GM18517 (cell line): Measurements from ENCODE around the gene FGG.
"Not testable (repeated sequence)": the region's sequence is repeated elsewhere in the genome, so short reads cannot be mapped to it uniquely, and the experiment has no call there.

ENCODE experiments used
- ATAC-seq: cut with Tn5 transposase; IDR thresholded peaks from one replicate; pipeline ENCODE4 v1.9.1; 2021; ENCODE audit warnings: mild to moderate bottlenecking, moderate library complexity; ENCODE audit not compliant: unreplicated experiment

FGG gene

DNA sequence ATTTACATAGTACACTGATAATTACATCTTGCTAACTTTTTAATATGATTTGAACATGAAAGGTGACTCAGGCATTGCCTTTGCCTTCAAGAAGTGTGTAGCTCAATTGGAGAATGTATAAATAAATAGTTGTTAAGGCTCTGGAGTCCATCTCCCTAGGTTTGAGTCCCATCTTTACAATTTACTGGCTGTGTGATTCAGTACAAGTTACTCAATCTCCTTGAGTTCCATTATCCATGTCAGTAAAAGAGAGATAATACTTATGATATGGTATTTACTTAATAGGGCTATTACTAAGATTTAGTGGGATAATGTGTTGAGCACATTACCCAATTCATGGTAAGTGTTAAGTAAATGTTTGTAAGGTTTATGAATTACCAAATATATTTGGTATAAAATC, 1.9 kb upstream of the FGG start:
- no peak for ATAC-seq

DNA sequence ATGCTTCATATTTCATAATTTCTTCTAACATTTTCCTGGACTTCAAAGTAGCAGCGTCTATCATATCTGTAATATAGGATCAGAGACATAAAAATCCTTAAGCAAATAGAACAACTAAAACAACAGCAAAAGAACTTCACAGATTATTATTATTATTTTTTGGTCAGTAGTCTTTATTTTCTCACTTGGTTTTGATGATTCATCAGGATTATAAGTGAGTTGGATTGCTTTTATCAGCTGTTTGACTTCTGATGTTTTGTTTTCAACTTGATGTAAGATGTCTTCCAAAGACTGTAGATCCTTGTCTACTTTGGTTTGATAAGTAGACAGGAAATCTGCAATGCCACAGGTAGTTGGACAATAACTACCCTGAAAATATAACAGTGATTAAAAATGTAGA, 623 bp downstream of the FGG start:
- ATAC-seq, result no peak

DNA sequence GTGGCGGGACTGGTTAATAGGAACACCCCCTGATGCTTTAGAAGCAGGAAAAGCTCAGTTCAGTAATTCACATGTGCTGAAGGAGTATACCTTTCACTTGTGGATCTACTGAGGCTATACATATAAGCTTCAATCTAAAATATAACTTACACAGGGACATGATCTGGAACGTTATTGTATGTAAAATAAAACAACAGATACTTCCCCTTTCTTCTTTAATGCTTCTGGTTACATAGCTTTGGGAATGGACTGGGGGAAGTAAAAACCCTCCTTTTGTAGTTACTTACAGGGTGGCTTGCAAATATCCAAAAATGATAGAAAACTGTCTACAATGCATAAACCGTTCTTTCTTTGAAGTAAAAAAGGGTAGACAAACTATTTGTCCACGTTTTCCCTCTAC, 1.9 kb downstream of the FGG start:
- no peak for ATAC-seq

DNA sequence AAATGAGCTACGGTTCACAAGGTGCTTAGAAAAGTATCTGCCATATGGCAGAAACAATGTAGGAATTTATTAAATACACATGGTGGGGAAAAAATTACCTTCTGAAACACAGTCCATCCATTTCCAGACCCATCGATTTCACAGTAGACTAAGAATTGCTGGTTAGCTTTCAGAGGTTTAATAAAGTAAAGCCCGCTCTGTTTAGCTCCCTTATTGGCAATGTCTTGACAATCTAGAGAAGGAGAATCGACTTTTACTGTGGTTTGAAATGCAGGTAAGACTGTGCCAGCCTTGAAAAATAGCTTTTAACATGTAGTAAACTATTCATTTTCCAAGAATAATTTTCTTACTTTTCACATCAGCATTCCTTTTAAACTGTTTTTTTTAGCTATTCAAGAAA, 2.9 kb downstream of the FGG start:
- ATAC-seq, result no peak

DNA sequence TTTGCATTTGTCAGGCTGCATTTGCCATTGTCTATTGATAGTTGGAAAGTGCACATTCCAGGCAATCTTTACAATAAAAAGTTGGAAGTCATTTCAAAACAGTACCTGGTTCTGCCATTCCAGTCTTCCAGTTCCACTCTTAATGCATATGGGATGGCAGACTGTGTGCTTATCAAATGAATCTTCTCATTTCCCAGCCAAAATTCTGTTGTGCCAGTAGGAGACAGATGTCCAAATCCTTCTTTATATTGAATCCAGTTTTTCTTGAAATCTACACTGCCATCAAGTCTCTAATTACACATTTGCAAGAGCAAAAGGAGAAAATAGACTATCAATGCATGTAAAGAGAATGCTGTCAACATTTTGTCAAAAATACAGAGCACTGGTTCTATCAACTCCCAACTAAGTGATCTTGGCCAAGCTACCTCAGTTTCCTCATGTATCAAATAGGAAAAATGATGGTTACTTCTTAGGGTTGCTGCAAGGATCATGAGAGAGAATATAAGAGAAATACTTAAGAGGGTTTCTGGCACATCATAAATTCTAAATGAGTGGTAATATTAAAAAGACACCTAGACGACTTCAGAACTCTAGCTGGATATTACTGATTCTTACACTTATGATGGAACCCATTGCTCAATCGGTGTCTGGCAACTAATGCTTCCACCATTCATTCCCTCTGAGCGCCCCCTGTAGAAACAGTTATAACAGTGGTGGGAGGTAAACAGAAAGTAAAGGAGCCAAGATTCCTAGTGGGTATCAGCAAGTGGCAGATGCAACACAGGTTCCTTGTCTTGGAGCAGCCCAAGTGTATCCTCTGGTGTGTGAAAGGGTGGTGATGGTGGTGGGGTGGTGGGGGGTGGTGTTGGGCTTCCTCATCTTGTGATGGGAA, 3.8 kb downstream of the FGG start:
- ATAC-seq, result no peak

DNA sequence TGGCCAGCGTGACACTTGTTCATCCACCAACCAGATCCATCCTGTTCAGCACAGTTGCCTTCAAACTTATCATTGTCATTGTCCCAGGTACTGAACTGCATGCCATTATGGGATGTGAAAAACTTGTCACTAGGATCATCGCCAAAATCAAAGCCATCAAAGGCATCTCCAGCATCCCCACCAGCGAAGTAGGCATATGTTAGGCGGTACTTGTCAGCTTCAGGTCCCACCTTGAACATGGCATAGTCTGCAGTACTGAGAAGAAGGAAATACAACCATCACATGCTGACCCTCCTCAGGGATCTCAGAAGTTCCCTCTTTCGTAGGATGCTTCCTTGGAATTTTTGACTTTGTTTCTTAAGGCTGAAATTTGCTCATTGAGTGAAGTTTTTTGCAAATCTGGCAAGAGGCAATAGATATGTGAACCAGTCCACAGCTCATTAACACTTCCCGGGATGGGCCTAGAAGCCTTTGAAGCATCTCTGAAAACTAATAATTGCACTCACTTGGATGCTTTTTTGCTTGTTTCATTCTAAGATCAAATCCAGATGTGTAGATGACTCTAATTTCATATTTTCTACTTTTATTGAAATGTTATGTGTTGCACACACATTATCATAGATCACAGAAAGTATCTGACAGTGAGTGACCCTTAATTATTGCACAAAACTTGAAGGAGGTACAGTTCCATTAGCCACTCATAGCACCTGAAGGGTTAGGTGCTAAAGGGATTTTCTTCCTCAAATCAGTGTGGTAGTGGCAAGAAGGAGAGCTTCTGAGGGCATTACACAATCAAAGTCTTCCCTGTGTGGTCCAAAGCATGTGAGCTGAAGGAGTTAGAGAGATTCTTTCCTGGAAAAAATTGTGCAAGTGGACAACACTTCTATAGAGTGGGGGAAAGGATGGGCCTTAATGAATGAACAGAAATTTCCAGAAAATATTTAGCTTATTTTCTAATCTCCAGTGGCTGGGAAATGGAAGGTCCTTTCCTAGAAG, 5.4 kb downstream of the FGG start:
- ATAC-seq, result no peak

DNA sequence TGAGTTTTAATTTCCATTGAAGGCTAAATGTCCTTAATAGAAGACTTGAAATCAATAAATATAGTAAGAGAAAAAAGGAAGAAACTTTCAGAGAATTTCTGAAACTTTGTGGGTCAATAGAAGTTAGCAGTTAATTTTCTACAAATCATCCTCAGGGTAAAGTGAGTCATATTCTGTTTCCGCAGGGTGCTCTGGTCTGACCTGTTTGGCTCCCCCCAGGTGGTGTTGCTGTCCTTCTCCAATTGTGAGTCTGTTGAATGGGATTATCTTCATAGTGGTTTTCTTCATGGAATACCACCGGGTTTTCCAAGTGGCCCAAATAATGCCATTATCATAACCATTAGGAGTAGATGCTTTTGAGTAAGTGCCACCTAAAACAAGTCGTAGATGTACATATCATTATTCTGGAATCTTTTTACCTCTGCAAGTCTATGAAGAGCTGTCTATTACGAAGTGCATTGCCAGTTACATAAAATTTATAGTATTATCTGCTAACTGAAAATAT, 7.7 kb downstream of the FGG start:
- ATAC-seq, result no peak

DNA sequence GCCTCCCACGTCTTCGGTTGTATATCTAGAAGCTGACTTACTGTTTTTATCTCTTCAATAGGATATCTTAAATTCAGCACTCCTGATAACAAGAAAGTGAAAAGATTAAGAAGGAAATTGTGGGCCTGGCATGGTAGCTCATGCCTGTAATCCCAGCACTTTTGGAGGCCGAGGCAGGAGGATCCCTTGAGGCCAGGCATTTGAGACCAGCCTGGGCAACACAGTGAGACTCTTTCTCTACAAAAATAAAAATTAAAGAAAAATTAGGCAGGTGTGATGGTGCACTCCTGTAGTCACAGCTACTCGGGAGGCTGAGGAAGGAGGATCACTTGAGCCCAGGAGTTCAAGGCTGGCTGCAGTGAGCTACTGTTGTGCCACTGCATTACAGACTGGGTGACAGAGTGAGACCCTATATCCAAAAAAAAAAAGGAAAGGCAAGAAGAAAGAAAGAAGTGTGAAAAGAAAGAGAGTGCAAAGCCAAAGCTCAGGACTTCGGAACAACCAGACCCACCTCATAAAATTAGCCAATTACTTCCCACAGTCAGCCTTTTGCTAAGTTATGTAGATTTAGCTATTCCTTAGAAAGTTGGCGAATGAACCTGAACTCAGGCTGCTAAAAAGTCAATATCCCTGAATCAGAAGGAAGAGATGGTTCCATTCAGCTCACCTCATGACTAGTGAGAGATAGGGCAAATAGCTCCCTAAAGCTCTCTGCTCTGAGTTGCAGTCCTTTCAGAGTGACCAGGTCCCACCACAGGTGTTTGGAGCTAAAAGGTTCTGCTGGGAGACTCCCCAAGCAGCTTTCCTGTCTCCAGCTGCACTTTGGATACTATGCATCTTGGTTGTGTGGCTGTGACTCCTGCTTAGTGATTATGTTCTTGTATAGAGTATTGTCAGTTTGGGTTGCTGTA, 9.2 kb downstream of the FGG start:
- ATAC-seq, result no peak

DNA sequence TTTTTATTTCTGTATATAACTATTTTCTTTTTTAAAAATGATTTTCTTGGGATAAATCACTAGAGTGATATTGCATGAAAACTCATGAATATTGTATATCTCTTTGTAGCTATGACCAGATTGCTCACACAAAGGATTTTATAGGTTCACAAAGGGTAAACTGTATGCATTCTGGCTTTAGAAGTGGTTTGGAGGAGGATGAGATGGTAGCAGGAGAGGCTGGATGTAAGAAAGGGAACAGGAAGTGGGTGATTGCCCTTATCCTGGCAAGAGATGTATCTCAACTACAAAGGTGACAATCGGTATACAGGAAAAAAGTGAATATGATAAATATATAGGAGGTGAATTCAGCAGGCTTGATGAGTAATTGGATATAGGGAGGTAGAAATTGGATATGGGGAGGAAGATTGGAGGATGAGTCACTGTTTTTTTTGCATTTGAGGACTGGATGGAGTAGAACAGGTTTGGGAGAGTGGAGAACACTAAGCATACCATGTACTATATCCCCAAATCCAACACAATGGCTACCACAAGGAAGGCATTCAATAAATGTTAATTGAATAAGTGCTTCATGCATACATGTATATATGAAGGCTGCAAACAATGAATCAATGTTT, 9.9 kb downstream of the FGG start:
- no peak for ATAC-seq

DNA sequence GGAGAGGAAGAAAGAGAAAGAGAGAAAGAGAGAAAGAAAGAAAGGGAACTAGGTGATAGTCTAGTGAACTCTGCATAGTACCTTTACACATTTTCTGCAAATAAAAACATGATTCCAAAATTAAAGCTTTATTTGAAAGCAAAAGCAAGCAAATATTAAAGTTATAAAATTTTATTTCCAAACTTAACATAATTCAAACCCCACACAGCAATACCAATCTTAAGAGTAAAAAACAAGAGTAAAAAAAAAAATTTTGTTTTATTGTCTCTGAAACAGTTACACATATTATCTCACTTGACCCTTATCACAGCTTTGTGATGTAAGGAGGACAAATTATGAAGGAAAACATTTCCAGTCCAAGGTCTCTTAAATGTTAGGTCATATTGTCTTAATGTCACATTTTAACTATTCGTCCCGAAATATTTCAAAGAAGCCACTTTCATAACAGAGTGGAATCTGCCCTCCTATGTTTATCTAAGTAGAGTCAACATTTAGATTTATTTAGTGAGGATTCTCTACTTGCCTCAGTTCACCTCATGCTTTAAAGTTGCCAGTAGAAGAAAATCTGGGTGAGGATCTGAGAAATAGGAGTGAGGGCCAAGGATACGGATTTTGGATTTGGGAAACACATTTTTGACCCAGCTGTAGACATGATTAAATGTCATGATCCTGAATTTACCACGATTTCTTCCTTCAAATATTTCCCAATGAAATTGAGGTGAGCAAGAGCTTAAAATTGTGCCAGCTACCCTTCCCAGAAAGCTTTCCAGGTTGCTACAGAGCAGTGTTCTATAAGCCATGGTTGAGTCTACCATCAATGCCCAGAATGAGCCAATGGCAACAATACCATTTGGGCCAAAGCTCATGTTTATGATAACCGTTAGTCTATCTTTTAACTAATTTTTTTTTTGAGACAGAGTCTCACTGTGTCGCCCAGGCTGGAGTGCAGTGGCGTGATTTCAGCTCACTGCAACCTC, 14.4 kb downstream of the FGG start:
- no peak for ATAC-seq

DNA sequence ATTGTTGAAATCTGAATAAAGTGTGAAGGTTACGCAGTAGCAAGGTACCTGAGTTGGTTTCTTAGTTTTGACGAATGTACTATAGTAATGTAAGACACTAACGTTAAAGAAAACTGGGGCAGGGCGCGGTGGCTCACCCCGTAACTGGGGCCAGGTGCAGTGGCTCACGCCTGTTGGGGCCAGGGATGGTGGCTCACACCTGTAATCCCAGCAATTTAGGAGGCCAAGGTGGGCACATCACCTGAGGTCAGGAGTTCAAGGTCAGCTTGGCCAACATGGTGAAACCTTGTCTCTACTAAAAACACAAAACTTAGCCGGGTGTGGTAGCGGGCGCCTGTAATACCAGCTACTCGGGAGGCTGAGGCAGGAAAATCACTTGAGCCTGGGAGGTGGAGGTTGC, 15.2 kb downstream of the FGG start:
- ATAC-seq, result not testable (repeated sequence)

DNA sequence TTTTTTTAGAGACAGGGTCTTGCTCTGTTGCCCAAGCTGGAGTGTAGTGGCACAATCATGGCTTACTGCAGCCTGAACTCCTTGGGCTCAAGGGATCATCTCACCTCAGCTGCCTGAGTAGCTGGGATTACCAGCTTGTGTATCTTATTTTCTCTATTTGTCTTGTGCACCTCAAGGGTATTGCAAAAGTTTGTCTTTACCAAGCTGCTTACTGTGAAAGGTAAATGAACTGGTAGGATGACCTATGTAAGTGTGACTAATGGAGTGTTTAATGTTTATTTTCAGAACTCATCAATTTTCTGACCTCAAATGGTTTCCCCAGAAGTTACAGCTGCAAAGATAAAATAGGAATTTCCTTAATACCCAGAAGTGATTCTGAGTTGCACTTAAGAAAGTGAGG, 16.6 kb downstream of the FGG start:
- ATAC-seq, result no peak

DNA sequence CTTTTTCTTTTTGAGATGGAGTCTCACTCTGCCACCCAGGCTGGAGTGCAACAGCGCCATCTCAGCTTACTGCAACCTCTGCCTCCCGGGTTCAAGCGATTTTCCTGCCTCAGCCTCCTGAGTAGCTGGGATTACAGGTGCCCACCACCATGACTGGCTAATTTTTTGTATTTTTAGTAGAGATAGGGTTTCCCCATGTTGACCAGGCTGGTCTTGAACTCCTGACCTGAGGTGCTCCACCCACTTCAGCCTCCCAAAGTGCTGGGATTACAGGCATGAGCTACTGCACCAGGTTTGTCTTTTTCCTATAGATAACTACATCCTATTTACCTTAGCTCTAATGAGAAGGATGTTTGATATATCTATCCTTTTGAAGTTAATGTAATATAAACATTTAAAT, 18.1 kb downstream of the FGG start:
- ATAC-seq, result not testable (repeated sequence)

DNA sequence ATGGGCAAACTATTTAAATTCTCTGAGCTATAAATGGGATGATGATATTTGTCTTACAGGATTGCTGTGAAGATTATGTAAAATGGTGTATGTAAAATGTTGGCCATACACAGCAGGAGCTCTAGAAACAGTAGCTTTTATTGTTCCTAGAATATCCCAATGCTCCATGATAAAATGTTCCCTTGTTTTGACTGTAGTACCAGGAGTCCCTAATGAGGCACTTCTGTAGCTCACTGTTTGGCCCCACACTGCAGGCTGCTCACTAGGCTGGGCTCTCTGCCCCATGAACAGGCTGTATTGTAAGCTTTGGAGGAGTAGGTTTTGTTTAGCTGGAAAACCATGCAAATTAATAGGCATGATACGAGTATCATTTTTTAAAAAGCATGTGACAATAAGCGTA, 18.6 kb downstream of the FGG start:
- ATAC-seq, result no peak

DNA sequence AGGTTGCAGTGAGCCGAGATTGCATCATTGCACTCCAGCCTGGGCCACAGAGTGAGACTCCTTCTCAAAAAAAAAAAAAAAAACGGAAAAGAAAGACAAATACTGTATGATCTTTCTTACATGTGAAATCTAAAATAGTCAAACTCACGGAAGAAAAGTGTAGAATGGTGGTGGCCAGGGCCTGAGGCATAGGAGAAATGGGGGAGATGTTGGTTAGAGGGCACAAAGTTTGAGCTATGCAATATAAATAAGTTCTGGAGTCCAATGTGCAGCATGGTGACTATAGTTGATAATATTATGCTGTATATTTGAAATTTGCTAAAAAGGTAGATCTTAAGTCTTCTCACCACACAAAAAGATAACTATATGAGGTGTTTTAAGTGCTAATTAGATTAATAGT, 20.6 kb downstream of the FGG start:
- ATAC-seq, result no peak

DNA sequence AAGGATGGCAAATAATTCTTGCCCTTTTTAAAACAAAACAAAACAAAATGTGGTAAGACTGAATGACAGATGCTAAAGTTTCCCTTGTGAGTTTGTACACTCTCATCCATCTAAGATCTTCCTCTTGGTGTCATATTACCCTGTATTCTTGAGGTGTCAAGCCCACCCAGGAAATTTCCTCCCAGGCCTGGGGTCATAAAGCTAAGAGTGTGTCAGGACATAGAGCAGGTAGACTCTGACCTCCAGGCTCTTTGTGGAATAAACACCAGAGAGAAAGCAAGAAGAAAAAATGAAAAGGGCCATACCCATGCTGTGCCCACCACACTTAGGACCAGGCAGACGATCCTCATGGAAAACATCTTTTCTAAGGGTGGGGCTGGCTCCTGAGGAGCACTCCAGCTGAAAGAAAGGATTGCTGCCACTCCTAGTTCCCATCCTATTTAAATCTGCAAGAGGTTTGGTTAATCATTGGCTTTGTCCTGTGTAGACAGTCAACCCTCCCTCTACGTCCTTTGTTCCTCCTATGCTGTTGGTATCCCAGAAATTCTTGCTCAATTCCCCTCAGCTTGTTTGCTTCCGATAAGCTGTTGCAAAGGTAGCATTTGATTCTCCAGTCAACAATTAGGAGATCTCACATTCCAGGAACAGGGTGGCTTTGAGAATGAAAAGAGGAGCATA, 22.0 kb downstream of the FGG start, which contains the start of gene FGA:
TSS of gene FGA (minus strand) at position 414 of the 678 bp plus-strand sequence. CDS start at position 359, 55 bp downstream.
- ATAC-seq, result no peak

DNA sequence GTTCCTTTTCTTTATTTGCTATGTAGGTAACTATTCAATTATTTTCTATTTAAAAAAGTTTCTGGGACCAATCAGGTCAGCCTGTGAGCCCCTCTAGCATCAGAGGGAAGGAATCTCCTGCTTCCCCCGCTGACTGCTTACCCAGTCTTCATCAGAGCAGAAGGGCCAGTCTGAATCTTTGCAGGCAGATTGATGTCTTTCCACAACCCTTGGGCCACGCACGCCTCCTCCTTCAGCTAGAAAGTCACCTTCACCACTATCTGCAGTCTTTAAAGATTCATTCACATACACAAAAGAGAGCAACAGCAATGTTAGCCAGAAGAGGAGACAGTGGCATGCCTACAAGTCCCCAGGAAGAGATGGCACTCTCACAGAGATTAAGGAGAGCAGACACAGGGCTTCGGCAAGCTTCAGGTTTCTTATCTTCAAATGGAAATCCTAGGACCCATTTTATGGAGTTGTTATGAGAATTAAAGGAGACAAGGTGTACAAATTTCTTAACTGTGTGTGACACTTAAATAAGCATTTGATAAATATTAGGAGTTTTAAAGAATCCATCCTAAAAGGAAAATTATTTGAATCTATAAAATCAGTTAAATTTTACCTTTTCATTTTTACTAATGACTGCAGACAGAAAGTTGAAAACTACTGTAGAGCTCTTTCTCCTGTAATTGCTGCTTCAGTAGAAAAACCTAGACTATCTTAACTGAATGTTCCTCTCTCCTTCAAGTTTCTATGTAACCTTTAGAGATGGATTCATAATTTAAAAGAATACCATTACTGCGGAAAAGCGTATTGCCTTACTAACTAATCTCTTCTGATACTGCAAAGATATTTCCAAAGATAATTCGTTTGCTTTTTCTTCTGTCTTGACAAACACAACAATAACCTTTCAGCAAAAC, 22.9 kb downstream of the FGG start:
- no peak for ATAC-seq
